Measurements from ENCODE around the gene PSMD7.
"Not testable (repeated sequence)": the region's sequence is repeated elsewhere in the genome, so short reads cannot be mapped to it uniquely, and the experiment has no call there.

PSMD7 gene

GRCh38 chr16:74309789-74310781 is 13.5 kb downstream of the PSMD7 start:
- H3K4me1 ChIP-seq (ENCODE audit: control insufficient read depth in 1 of 2, insufficient read depth in 2 of 2, low read length in 2 of 2): no peaks in the 10 kb centered on the region
- no peaks in the 10 kb centered on the region for H3K9me3 ChIP-seq (ENCODE audit: control insufficient read depth in 1 of 2, low read length in 2 of 2)
- no peak overlapping the region for H3K27ac ChIP-seq (ENCODE audit: low read depth, low read length)
- H3K36me3 ChIP-seq (ENCODE audit: control insufficient read depth in 1 of 2, insufficient read depth in 2 of 2, low read length in 2 of 2): peaks cover 15 to 24% of the 10 kb centered on the region in 2 donors
- H3K4me3 ChIP-seq (ENCODE audit: low read depth in 1 of 2, low read length in 2 of 2): no peak overlapping the region
- H3K27me3 ChIP-seq (ENCODE audit: control insufficient read depth in 1 of 2, insufficient read depth in 2 of 2, low read length in 2 of 2): no peaks in the 10 kb centered on the region
- H3K9ac ChIP-seq (ENCODE audit: low read depth in 1 of 2, low read length in 2 of 2): no peak overlapping the region

GRCh38 chr16:74315059-74315458 is 18.4 kb downstream of the PSMD7 start:
- no peak overlapping the region for H3K27ac ChIP-seq (ENCODE audit: low read depth, low read length)
- H3K4me3 ChIP-seq (ENCODE audit: low read depth in 1 of 2, low read length in 2 of 2): no peak overlapping the region
- no peaks in the 10 kb centered on the region for H3K36me3 ChIP-seq (ENCODE audit: control insufficient read depth in 1 of 2, insufficient read depth in 2 of 2, low read length in 2 of 2)
- no peaks in the 10 kb centered on the region for H3K27me3 ChIP-seq (ENCODE audit: control insufficient read depth in 1 of 2, insufficient read depth in 2 of 2, low read length in 2 of 2)
- H3K9ac ChIP-seq (ENCODE audit: low read depth in 1 of 2, low read length in 2 of 2): no peak overlapping the region
- H3K9me3 ChIP-seq (ENCODE audit: control insufficient read depth in 1 of 2, low read length in 2 of 2): no peaks in the 10 kb centered on the region
- no peaks in the 10 kb centered on the region for H3K4me1 ChIP-seq (ENCODE audit: control insufficient read depth in 1 of 2, insufficient read depth in 2 of 2, low read length in 2 of 2)

GRCh38 chr16:74320707-74321106 is 24.1 kb downstream of the PSMD7 start:
- no peak overlapping the region for H3K4me3 ChIP-seq (ENCODE audit: low read depth in 1 of 2, low read length in 2 of 2)
- H3K4me1 ChIP-seq (ENCODE audit: control insufficient read depth in 1 of 2, insufficient read depth in 2 of 2, low read length in 2 of 2): no peaks in the 10 kb centered on the region
- no peaks in the 10 kb centered on the region for H3K9me3 ChIP-seq (ENCODE audit: control insufficient read depth in 1 of 2, low read length in 2 of 2)
- H3K9ac ChIP-seq (ENCODE audit: low read depth in 1 of 2, low read length in 2 of 2): no peak overlapping the region
- H3K27me3 ChIP-seq (ENCODE audit: control insufficient read depth in 1 of 2, insufficient read depth in 2 of 2, low read length in 2 of 2): no peaks in the 10 kb centered on the region
- peaks cover 0 to 11% of the 10 kb centered on the region in 2 donors for H3K36me3 ChIP-seq (ENCODE audit: control insufficient read depth in 1 of 2, insufficient read depth in 2 of 2, low read length in 2 of 2)
- H3K27ac ChIP-seq (ENCODE audit: low read depth, low read length): no peak overlapping the region

- no peaks in the 10 kb centered on the region for H3K9me3 ChIP-seq (ENCODE audit: control insufficient read depth in 1 of 2, low read length in 2 of 2)
- H3K27ac ChIP-seq (ENCODE audit: low read depth, low read length): no peak overlapping the region
- H3K9ac ChIP-seq (ENCODE audit: low read depth in 1 of 2, low read length in 2 of 2): no peak overlapping the region
Observed at GRCh38 chr16:74321356-74321755, 24.7 kb downstream of the PSMD7 start.

GRCh38 chr16:74322301-74322710 is 25.7 kb downstream of the PSMD7 start:
- Histone ChIP-seq H3K4me1 (ENCODE audit: control insufficient read depth in 1 of 2, insufficient read depth in 2 of 2, low read length in 2 of 2) (no peaks in the 10 kb centered on the region), H3K9me3 (ENCODE audit: control insufficient read depth in 1 of 2, low read length in 2 of 2) (no peaks in the 10 kb centered on the region), H3K9ac (ENCODE audit: low read depth in 1 of 2, low read length in 2 of 2) (no peak overlapping the region), H3K4me3 (ENCODE audit: low read depth in 1 of 2, low read length in 2 of 2) (no peak overlapping the region), H3K27ac (ENCODE audit: low read depth, low read length) (no peak overlapping the region), H3K27me3 (ENCODE audit: control insufficient read depth in 1 of 2, insufficient read depth in 2 of 2, low read length in 2 of 2) (no peaks in the 10 kb centered on the region), H3K36me3 (ENCODE audit: control insufficient read depth in 1 of 2, insufficient read depth in 2 of 2, low read length in 2 of 2) (peaks cover 0 to 25% of the 10 kb centered on the region in 2 donors)

More at GRCh38 chr16:74321356-74321755, 24.7 kb downstream of the PSMD7 start:
- no peaks in the 10 kb centered on the region for H3K4me1 ChIP-seq (ENCODE audit: control insufficient read depth in 1 of 2, insufficient read depth in 2 of 2, low read length in 2 of 2)
- H3K4me3 ChIP-seq (ENCODE audit: low read depth in 1 of 2, low read length in 2 of 2): no peak overlapping the region
- H3K36me3 ChIP-seq (ENCODE audit: control insufficient read depth in 1 of 2, insufficient read depth in 2 of 2, low read length in 2 of 2): peaks cover 0 to 18% of the 10 kb centered on the region in 2 donors
- H3K27me3 ChIP-seq (ENCODE audit: control insufficient read depth in 1 of 2, insufficient read depth in 2 of 2, low read length in 2 of 2): no peaks in the 10 kb centered on the region

- not testable (repeated sequence) for H3K9ac ChIP-seq (ENCODE audit: low read depth in 1 of 2, low read length in 2 of 2); H3K4me3 ChIP-seq (ENCODE audit: low read depth in 1 of 2, low read length in 2 of 2); H3K9me3 ChIP-seq (ENCODE audit: control insufficient read depth in 1 of 2, low read length in 2 of 2); H3K4me1 ChIP-seq (ENCODE audit: control insufficient read depth in 1 of 2, insufficient read depth in 2 of 2, low read length in 2 of 2); H3K27me3 ChIP-seq (ENCODE audit: control insufficient read depth in 1 of 2, insufficient read depth in 2 of 2, low read length in 2 of 2); H3K27ac ChIP-seq (ENCODE audit: low read depth, low read length)
- peaks cover 0 to 30% of the 10 kb centered on the region in 2 donors for H3K36me3 ChIP-seq (ENCODE audit: control insufficient read depth in 1 of 2, insufficient read depth in 2 of 2, low read length in 2 of 2)
Observed at GRCh38 chr16:74324777-74325176, 28.2 kb downstream of the PSMD7 start.

- H3K4me1 ChIP-seq (ENCODE audit: control insufficient read depth in 1 of 2, insufficient read depth in 2 of 2, low read length in 2 of 2): no peaks in the 10 kb centered on the region
- H3K27me3 ChIP-seq (ENCODE audit: control insufficient read depth in 1 of 2, insufficient read depth in 2 of 2, low read length in 2 of 2): no peaks in the 10 kb centered on the region
- no peak overlapping the region for H3K4me3 ChIP-seq (ENCODE audit: low read depth in 1 of 2, low read length in 2 of 2)
- peaks cover under 1 to 31% of the 10 kb centered on the region in 2 donors for H3K36me3 ChIP-seq (ENCODE audit: control insufficient read depth in 1 of 2, insufficient read depth in 2 of 2, low read length in 2 of 2)
- H3K27ac ChIP-seq (ENCODE audit: low read depth, low read length): no peak overlapping the region
- H3K9me3 ChIP-seq (ENCODE audit: control insufficient read depth in 1 of 2, low read length in 2 of 2): no peaks in the 10 kb centered on the region
- H3K9ac ChIP-seq (ENCODE audit: low read depth in 1 of 2, low read length in 2 of 2): no peak overlapping the region
Observed at GRCh38 chr16:74325641-74326040, 29.0 kb downstream of the PSMD7 start.

- H3K4me3 ChIP-seq (ENCODE audit: low read depth in 1 of 2, low read length in 2 of 2); H3K4me1 ChIP-seq (ENCODE audit: control insufficient read depth in 1 of 2, insufficient read depth in 2 of 2, low read length in 2 of 2); H3K9me3 ChIP-seq (ENCODE audit: control insufficient read depth in 1 of 2, low read length in 2 of 2); H3K9ac ChIP-seq (ENCODE audit: low read depth in 1 of 2, low read length in 2 of 2); H3K27ac ChIP-seq (ENCODE audit: low read depth, low read length); H3K27me3 ChIP-seq (ENCODE audit: control insufficient read depth in 1 of 2, insufficient read depth in 2 of 2, low read length in 2 of 2): not testable (repeated sequence)
- H3K36me3 ChIP-seq (ENCODE audit: control insufficient read depth in 1 of 2, insufficient read depth in 2 of 2, low read length in 2 of 2): peaks cover 10 to 40% of the 10 kb centered on the region in 2 donors
Observed at GRCh38 chr16:74328346-74328745, 31.7 kb downstream of the PSMD7 start.

GRCh38 chr16:74332469-74332868 is 35.9 kb downstream of the PSMD7 start:
- H3K36me3 ChIP-seq (ENCODE audit: control insufficient read depth in 1 of 2, insufficient read depth in 2 of 2, low read length in 2 of 2): peaks cover 10 to 27% of the 10 kb centered on the region in 2 donors

GRCh38 chr16:74337506-74337905 is 40.9 kb downstream of the PSMD7 start:
- not testable (repeated sequence) for H3K9me3 ChIP-seq (ENCODE audit: control insufficient read depth in 1 of 2, low read length in 2 of 2); H3K27ac ChIP-seq (ENCODE audit: low read depth, low read length); H3K27me3 ChIP-seq (ENCODE audit: control insufficient read depth in 1 of 2, insufficient read depth in 2 of 2, low read length in 2 of 2); H3K4me1 ChIP-seq (ENCODE audit: control insufficient read depth in 1 of 2, insufficient read depth in 2 of 2, low read length in 2 of 2); H3K9ac ChIP-seq (ENCODE audit: low read depth in 1 of 2, low read length in 2 of 2); H3K4me3 ChIP-seq (ENCODE audit: low read depth in 1 of 2, low read length in 2 of 2)
- peaks cover 4 to 47% of the 10 kb centered on the region in 2 donors for H3K36me3 ChIP-seq (ENCODE audit: control insufficient read depth in 1 of 2, insufficient read depth in 2 of 2, low read length in 2 of 2)

More at GRCh38 chr16:74332469-74332868, 35.9 kb downstream of the PSMD7 start:
- not testable (repeated sequence) for H3K9ac ChIP-seq (ENCODE audit: low read depth in 1 of 2, low read length in 2 of 2); H3K9me3 ChIP-seq (ENCODE audit: control insufficient read depth in 1 of 2, low read length in 2 of 2); H3K27ac ChIP-seq (ENCODE audit: low read depth, low read length); H3K4me3 ChIP-seq (ENCODE audit: low read depth in 1 of 2, low read length in 2 of 2); H3K27me3 ChIP-seq (ENCODE audit: control insufficient read depth in 1 of 2, insufficient read depth in 2 of 2, low read length in 2 of 2); H3K4me1 ChIP-seq (ENCODE audit: control insufficient read depth in 1 of 2, insufficient read depth in 2 of 2, low read length in 2 of 2)

Measured in duodenal mucosa (tissue), 2 donors.